PC-9 (cell line): Measurements from ENCODE around the gene LRP10.

Experiments used
- EZH2 ChIP-seq: fragments of 200-600 bp; sonication (generic); IDR thresholded peaks from 2 replicates; pipeline ENCODE4 v1.8.0; 2017; ENCODE audit warnings: antibody characterized with exemption, low read depth
- TF ChIP-seq, protein P1 (sequence below): fragments of 200-600 bp; sonication (generic); conservative IDR thresholded peaks from 2 replicates; pipeline ENCODE4 v1.6.1; 2017; ENCODE audit warnings: mixed run types, antibody characterized with exemption, mild to moderate bottlenecking, moderate library complexity

- TF ChIP-seq, protein P1, sequence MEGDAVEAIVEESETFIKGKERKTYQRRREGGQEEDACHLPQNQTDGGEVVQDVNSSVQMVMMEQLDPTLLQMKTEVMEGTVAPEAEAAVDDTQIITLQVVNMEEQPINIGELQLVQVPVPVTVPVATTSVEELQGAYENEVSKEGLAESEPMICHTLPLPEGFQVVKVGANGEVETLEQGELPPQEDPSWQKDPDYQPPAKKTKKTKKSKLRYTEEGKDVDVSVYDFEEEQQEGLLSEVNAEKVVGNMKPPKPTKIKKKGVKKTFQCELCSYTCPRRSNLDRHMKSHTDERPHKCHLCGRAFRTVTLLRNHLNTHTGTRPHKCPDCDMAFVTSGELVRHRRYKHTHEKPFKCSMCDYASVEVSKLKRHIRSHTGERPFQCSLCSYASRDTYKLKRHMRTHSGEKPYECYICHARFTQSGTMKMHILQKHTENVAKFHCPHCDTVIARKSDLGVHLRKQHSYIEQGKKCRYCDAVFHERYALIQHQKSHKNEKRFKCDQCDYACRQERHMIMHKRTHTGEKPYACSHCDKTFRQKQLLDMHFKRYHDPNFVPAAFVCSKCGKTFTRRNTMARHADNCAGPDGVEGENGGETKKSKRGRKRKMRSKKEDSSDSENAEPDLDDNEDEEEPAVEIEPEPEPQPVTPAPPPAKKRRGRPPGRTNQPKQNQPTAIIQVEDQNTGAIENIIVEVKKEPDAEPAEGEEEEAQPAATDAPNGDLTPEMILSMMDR, result no peak
- no peak for TF ChIP-seq EZH2
These were observed at the start of gene LRP10 for GRCh38 chr14:22871224-22872032.
